Thymus (tissue), 14 donors: ENCODE results near the gene ITGB4. TPM values are rescaled to one million over a fixed set of nuclear protein-coding genes. Genes with fewer than 3 reads are reported as not detected.

Source experiments
- DNase-seq, 9 donors: peaks; one replicate each; pipeline ENCODE4 v3.0.0-alpha.2; 2013; ENCODE audit warnings: low spot score in 9 of 9, low read depth in 6 of 9, missing footprints in 1 of 9
- H3K27ac ChIP-seq, 2 donors: one replicate each; pipeline ENCODE4 v1.5.1; 2013; ENCODE audit warnings: control low read depth in 1 of 2, low read depth in 1 of 2, low read length in 1 of 2, mild to moderate bottlenecking in 1 of 2, moderate library complexity in 1 of 2
- H3K27me3 ChIP-seq, 2 donors: one replicate each; pipeline ENCODE4 v1.5.1; 2013; ENCODE audit warnings: low read length in 1 of 2; ENCODE audit not compliant: control insufficient read depth in 2 of 2, insufficient read depth in 1 of 2
- H3K36me3 ChIP-seq, 2 donors: one replicate each; pipeline ENCODE4 v1.5.1; 2013; ENCODE audit warnings: low read length in 1 of 2, mild to moderate bottlenecking in 1 of 2, moderate library complexity in 1 of 2; ENCODE audit not compliant: control insufficient read depth in 2 of 2, insufficient read depth in 2 of 2
- H3K4me1 ChIP-seq, 2 donors: one replicate each; pipeline ENCODE4 v1.5.1; 2013; ENCODE audit warnings: low read length in 2 of 2; ENCODE audit not compliant: control insufficient read depth in 2 of 2, insufficient read depth in 2 of 2
- H3K4me3 ChIP-seq, 2 donors: one replicate each; pipeline ENCODE4 v1.5.1; 2013; ENCODE audit warnings: low read length in 2 of 2, control low read depth in 1 of 2, mild to moderate bottlenecking in 1 of 2
- H3K9me3 ChIP-seq, 2 donors: one replicate each; pipeline ENCODE4 v1.5.1; 2013; ENCODE audit warnings: low read length in 1 of 2, mild to moderate bottlenecking in 1 of 2; ENCODE audit not compliant: control insufficient read depth in 2 of 2, insufficient read depth in 1 of 2
- WGBS: extraction: QIAGEN DNeasy Blood & Tissue Kit; methylation state at CpG from one replicate; pipeline ENCODE4 v1.1.7; 2013; 5-methylcytosine and 5-hydroxymethylcytosine counted together
- long read RNA-seq, 10 donors: transcript quantifications; one replicate each; lab custom pipeline, GENCODE V29; 2026
- polyA plus RNA-seq: library from polyadenylated mRNA; stranded (reverse); fragments of 200-250 nt; gene quantifications from one replicate; pipeline ENCODE4 v1.2.3, GENCODE V29; 2013
- total RNA-seq: library from RNA; stranded (reverse); fragments of 120-200 nt; gene quantifications from one replicate; pipeline ENCODE4 v1.2.4, GENCODE V29; 2013
- donor health status: healthy.

ITGB4 gene
- total RNA-seq (4.3 TPM), polyA plus RNA-seq (79.0 TPM)
- long read RNA-seq, donor 1, result 0 reads
- long read RNA-seq, donor 2, result 0 reads
- long read RNA-seq, donor 3, result 0 reads
- long read RNA-seq, donor 4, result 0 reads
- long read RNA-seq, donor 5, result 0 reads
- long read RNA-seq, donor 6, full-length matches to known transcripts, result 2 of 2 reads
- long read RNA-seq, donor 6, partial matches to known transcripts, result 0 of 2 reads
- long read RNA-seq, donor 6, other reads (novel, unspliced or antisense), result 0 of 2 reads
- long read RNA-seq, donor 7, result 0 reads
- long read RNA-seq, donor 8, result 0 reads
- long read RNA-seq, donor 9, result 0 reads
- long read RNA-seq, donor 10, partial matches to known transcripts, result 913 of 947 reads
- long read RNA-seq, donor 10, other reads (novel, unspliced or antisense), result 34 of 947 reads

DNA sequence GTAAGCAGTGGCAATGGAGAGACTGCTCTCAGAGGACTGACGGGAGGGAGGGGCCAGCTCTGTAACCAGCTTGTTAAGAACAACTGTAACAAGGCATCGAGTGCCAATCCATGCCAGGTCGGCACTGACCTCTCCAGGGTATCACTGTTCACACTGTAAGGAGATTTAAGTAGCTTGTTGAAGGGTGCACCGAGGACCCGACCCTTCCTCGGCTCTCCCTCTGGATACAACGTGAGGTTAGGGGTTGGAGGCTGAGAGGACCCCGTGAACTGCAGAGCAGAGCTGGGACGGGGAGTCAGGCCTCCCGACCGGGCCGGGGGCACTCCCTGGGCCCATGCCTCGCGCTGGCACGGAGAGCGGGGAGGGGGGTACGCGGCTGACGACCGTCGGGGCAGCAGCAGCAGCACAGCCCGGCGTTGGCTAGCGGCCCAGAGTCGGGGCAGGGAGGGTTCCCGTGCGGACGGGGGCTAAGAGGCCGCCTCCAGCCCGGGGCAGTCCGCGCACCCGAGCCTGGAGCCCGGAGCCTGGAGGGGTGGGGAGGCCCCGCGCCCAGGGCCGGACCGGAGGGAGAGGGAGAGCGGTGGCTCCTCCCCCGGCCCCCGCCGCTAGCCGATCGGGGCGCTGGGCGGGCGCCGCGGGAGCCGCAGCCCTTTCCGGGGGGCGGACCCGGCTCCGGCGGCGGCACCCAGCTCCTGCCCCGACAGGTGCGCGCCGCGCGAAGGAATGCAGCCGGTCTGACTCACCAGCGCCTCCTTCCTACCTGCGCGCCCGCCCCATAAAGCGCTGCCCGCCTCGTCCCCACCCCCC is at the start of gene ITGB4:
Gene ITGB4 (plus strand): TSS at position 804 of the 807 bp plus-strand sequence. CDS start 3,245 bp downstream, outside the sequence.
- peak in 8 of 9 donors; percentile 34 to 82 (median 55) for DNase-seq
- H3K36me3 ChIP-seq, result no peaks in the 10 kb centered on the region
- peaks cover 4 to 10% of the 10 kb centered on the region in 2 donors for H3K4me1 ChIP-seq
- H3K27me3 ChIP-seq, result peaks cover 5 to 46% of the 10 kb centered on the region in 2 donors
- peaks cover 0 to 4% of the 10 kb centered on the region in 2 donors for H3K9me3 ChIP-seq
- peak within 1 kb of the TSS; percentile 42 to 65 for H3K4me3 ChIP-seq
- WGBS, result 4% methylated on average over 70 of the region's 70 CpGs
- peak within 1 kb of the TSS in 1 of 2 donors; percentile 65 for H3K27ac ChIP-seq

DNA sequence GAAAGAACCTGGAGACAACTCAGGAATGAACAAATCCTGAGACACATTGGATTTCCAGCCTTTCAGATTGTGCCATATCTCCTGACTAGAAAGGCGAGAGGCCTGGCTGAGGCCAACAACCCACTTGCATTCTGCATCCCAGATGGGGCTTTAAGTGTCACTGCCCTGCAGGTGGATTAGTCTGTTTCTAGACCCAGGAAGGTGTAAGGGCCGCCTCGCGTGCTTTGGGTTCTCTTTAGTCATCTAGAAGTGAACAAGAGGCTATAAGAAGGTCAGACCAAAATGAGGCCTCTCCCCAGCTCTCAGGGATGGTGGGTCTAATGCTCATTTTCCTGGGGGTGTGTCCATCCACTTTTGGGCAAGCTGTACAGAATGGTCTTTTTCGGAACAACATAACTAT is 49.2 kb upstream of the ITGB4 start:
- no peak for DNase-seq
- 98% methylated on average over 5 of the region's 5 CpGs for WGBS
- Histone ChIP-seq H3K27me3 (no peaks in the 10 kb centered on the region), H3K4me1 (peaks cover 7 to 22% of the 10 kb centered on the region in 2 donors), H3K36me3 (peaks cover 28 to 63% of the 10 kb centered on the region in 2 donors), H3K4me3 (no peak overlapping the region), H3K27ac (no peak overlapping the region), H3K9me3 (no peaks in the 10 kb centered on the region)

DNA sequence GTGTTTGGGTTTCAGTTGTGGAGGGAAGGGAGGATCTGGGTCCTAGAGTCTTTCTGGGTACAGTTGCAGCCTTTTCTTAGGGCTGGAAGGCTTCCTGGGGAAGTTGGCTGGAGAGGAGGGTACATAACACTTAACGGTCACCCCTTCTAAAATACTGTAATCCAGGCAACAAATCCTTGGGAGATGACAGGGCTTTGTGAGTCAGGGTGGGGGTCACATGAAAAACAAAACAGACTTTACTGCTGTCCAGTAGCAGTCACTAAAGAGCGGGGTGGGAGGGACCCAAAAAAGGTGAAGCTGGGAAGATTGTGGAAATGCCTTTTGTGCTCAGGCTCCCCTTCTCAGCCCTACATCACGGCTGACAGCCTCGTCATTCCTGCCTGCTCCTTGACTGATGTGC is 47.8 kb upstream of the ITGB4 start:
- H3K4me1 ChIP-seq, result peaks cover under 1 to 11% of the 10 kb centered on the region in 2 donors
- DNase-seq, result no peak
- 96% methylated on average over 4 of the region's 4 CpGs for WGBS
- H3K27me3 ChIP-seq, result no peaks in the 10 kb centered on the region
- no peak overlapping the region for H3K4me3 ChIP-seq
- H3K27ac ChIP-seq, result no peak overlapping the region
- H3K9me3 ChIP-seq, result no peaks in the 10 kb centered on the region
- peaks cover 31 to 72% of the 10 kb centered on the region in 2 donors for H3K36me3 ChIP-seq

DNA sequence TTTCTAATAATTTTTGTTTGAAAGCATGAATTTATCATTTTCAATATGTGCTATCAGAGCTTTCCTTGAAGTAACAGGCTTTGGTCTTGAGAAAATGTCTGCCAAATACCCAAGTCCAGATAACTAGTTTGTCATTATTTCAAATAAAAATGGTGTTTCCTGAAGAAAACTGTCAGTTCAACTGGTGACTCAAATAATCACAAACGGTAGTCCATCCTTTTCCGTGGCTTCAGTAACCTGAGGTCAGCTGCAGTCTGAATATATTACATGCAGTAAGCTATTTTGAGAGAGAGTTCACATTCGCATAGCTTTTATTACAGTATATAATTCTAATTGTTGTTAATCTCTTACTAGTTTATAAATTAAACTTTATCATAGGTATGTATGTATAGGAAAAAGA is 44.8 kb upstream of the ITGB4 start:
- no peak for DNase-seq
- Histone ChIP-seq H3K4me3 (no peak overlapping the region), H3K27me3 (no peaks in the 10 kb centered on the region), H3K27ac (no peak overlapping the region), H3K9me3 (no peaks in the 10 kb centered on the region), H3K4me1 (peaks cover 0 to 31% of the 10 kb centered on the region in 2 donors), H3K36me3 (peaks cover 40 to 71% of the 10 kb centered on the region in 2 donors)
- 96% methylated on average over 3 of the region's 3 CpGs for WGBS

DNA sequence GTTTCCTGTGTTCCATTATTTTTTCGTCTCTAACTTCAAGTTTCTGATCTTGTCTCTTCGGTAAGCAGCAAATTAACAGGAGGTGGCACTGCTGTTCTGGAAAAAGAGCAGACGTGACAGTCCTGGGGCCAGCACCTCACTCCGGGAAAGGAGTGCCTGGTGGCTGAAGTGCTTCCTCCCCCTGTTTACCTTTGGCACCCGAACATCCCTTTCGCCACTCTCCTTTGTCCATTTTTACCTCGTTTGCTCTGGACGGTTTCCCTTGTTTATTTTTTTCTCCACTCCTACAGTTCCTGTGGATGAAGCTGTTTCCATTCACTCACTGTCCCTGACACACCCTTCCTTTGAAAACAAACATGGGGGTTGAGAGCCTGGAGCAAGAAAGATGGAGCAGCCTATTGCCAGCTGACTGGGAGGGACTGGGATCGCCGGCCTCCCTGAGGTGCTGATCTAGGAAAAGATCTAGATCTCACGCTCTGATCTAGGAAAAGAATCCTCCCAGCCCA is 41.5 kb upstream of the ITGB4 start:
- peak in 1 of 9 donors; percentile 46 for DNase-seq
- 95% methylated on average over 11 of the region's 11 CpGs for WGBS
- Histone ChIP-seq H3K4me3 (no peak overlapping the region), H3K27me3 (no peaks in the 10 kb centered on the region), H3K4me1 (peaks cover 0 to 41% of the 10 kb centered on the region in 2 donors), H3K36me3 (peaks cover 25 to 54% of the 10 kb centered on the region in 2 donors), H3K27ac (peak overlapping the region in 1 of 2 donors; percentile 30), H3K9me3 (no peaks in the 10 kb centered on the region)

DNA sequence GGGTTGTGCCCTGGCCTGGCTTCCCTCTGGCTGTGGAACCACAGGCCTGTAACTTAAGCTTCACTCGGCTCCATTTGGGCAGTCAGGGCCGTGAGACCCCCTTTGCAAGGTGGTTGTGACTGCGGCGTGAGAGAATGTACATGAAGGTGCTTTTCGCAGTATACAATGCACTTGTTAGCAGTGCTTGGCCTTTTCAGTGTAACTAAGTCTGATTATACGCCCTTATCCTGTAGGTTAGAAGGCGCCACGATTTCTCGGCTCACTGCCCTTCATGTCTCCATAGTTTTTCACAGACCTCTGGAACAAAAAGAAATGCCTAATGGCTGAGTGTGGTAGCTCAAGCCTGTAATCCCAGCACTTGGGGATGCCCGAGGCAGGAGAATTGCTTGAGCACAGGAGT is 40.8 kb upstream of the ITGB4 start:
- Histone ChIP-seq H3K36me3 (peaks cover 27 to 61% of the 10 kb centered on the region in 2 donors), H3K4me3 (no peak overlapping the region), H3K4me1 (peaks cover 0 to 40% of the 10 kb centered on the region in 2 donors), H3K27ac (peak overlapping the region in 1 of 2 donors; percentile 39), H3K9me3 (no peaks in the 10 kb centered on the region), H3K27me3 (no peaks in the 10 kb centered on the region)
- no peak for DNase-seq
- 98% methylated on average over 10 of the region's 10 CpGs for WGBS

DNA sequence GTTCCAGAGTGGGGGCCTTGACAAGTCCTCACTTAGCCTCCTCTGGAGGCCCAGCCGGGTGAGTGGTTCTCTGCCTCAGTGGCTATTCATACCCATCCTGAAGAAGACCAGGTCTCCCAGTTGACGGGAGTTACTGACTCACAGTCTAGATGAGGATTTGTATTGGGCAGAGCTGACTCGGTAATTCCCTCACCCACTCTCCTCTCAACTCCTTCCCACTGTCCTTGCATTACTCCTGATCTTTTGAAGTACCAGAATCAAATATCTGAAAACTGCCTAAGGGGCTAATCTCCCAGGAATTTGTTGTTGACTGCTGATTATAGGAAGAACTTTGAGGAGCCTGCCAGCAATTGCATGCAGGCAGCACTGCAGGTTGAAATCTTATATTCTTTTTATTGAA is 40.0 kb upstream of the ITGB4 start:
- Histone ChIP-seq H3K4me3 (no peak overlapping the region), H3K27ac (peak overlapping the region in 1 of 2 donors; percentile 71), H3K36me3 (peaks cover 27 to 55% of the 10 kb centered on the region in 2 donors), H3K27me3 (no peaks in the 10 kb centered on the region), H3K4me1 (peaks cover under 1 to 47% of the 10 kb centered on the region in 2 donors), H3K9me3 (no peaks in the 10 kb centered on the region)
- DNase-seq, result no peak
- WGBS, result 96% methylated on average over 3 of the region's 3 CpGs

DNA sequence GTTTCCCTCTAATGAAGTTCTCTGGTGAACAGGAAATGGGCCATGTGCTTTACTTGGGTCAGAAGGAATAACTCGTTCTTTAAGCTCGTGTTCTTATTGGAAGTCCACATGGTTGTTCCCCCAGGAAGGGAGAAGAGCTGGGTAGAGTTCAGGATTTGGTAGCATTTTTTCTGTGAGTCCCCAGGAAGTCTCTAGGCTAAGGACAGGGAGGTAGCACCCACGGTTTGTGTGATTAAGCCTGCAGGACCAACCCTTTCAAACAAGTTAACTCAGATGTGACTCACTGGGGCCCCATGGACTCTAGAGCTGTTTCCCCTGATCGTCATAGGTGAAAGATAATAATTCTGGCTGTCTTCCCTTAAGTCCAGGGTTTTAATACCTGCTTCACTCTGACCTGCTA is 37.7 kb upstream of the ITGB4 start:
- peak overlapping the region in 1 of 2 donors; percentile 4 for H3K27ac ChIP-seq

More for the DNA sequence above, 37.7 kb upstream of the ITGB4 start:
- Histone ChIP-seq H3K4me3 (no peak overlapping the region), H3K4me1 (peaks cover 19 to 70% of the 10 kb centered on the region in 2 donors), H3K9me3 (no peaks in the 10 kb centered on the region), H3K27me3 (no peaks in the 10 kb centered on the region), H3K36me3 (peaks cover 23 to 48% of the 10 kb centered on the region in 2 donors)
- 96% methylated on average over 4 of the region's 4 CpGs for WGBS
- DNase-seq, result no peak
